SU-DHL-6 (cell line): ENCODE results near the gene TAF13.

Source experiments
- H2AFZ ChIP-seq: fragments of 200-600 bp; sonication (generic); 2 replicates; pipeline ENCODE4 v1.6.1; 2014; ENCODE audit warnings: low read depth, mild to moderate bottlenecking, moderate library complexity, mixed read lengths, antibody characterized with exemption, low read length; ENCODE audit not compliant: severe bottlenecking
- H3F3A ChIP-seq: fragments of 200-600 bp; shearing (Covaris generic); 2 replicates; pipeline ENCODE4 v1.6.0; 2016; ENCODE audit warnings: antibody characterized with exemption, mild to moderate bottlenecking; ENCODE audit not compliant: insufficient read depth
- H3K27ac ChIP-seq: fragments of 200-600 bp; sonication (generic); 2 replicates; pipeline ENCODE4 v1.5.1; 2016; ENCODE audit warnings: low read depth, mild to moderate bottlenecking, low read length, moderate library complexity, mixed read lengths
- H3K27me3 ChIP-seq: fragments of 200-600 bp; sonication (generic), shearing (Covaris generic); 2 replicates; pipeline ENCODE4 v1.6.0; 2014; ENCODE audit warnings: mild to moderate bottlenecking, low read length
- H3K36me3 ChIP-seq: fragments of 200-600 bp; sonication (generic); 2 replicates; pipeline ENCODE4 v1.6.1; 2014; ENCODE audit warnings: mild to moderate bottlenecking, low read length, mixed read lengths
- H3K4me2 ChIP-seq: fragments of 300-600, 200-600 bp; shearing (Covaris generic), sonication (generic); 2 replicates; pipeline ENCODE4 v1.6.0; 2014; ENCODE audit warnings: low read length, low read depth, mild to moderate bottlenecking; ENCODE audit not compliant: poor library complexity, severe bottlenecking
- H3K4me3 ChIP-seq: fragments of 200-600 bp; sonication (generic); 2 replicates; pipeline ENCODE4 v1.5.1; 2014; ENCODE audit warnings: antibody characterized with exemption, low read length, mild to moderate bottlenecking, mixed read lengths; ENCODE audit not compliant: insufficient read depth, poor library complexity, severe bottlenecking
- H3K79me2 ChIP-seq: fragments of 200-600 bp; sonication (generic); 2 replicates; pipeline ENCODE4 v1.6.1; 2014; ENCODE audit warnings: mild to moderate bottlenecking, low read length, moderate library complexity; ENCODE audit not compliant: insufficient read depth
- H3K9ac ChIP-seq: fragments of 200-600 bp; sonication (generic); 2 replicates; pipeline ENCODE4 v1.7.0; 2014; ENCODE audit warnings: mild to moderate bottlenecking, low read length
- H3K9me2 ChIP-seq: fragments of 200-600 bp; sonication (generic); replicated peaks from 2 replicates; pipeline ENCODE4 v1.6.1; 2014; ENCODE audit warnings: low read length; ENCODE audit not compliant: insufficient read depth
- H3K9me3 ChIP-seq: fragments of 200-600 bp; sonication (generic); 2 replicates; pipeline ENCODE4 v1.6.1; 2014; ENCODE audit warnings: low read length, mixed read lengths; ENCODE audit not compliant: insufficient read depth
- H4K20me1 ChIP-seq: fragments of 200-600 bp; sonication (generic); 2 replicates; pipeline ENCODE4 v1.6.1; 2014; ENCODE audit warnings: low read depth, mild to moderate bottlenecking, antibody characterized with exemption, low read length, moderate library complexity, mixed read lengths
- EZH2phosphoT487 ChIP-seq: fragments of 200-600 bp; sonication (generic), shearing (Covaris generic); conservative IDR thresholded peaks from 2 replicates; pipeline ENCODE4 v1.6.1; 2018; ENCODE audit warnings: mild to moderate bottlenecking, antibody characterized with exemption, low read length, moderate library complexity, mixed read lengths
- TF ChIP-seq, protein P1 (sequence below): fragments of 200-600 bp; sonication (generic); IDR thresholded peaks from one replicate; pipeline ENCODE4 v1.5.1; 2017; ENCODE audit warnings: antibody characterized with exemption, mild to moderate bottlenecking, low read length, moderate library complexity; ENCODE audit not compliant: insufficient read depth, poor library complexity, severe bottlenecking

Gene TAF13

DNA sequence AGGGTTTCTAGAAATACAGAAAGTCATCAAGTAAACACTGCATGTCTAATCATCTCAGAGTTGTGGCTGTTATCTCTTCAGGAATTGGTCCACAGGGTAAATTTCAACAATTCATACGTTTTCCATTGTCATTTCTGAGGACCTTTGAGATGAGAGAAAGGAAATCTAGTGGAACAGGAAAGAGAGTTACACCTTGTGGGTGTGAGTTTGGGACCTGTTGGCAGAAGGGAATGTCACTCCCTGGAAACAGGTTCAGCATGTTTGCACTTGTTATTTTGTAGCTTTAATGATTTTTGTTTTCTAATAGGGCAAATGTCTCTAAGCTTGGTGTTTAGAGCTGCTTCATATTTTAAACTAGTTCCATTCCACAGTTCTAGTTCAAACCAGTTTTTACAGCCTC lies 20.3 kb upstream of the TAF13 start:
- Histone ChIP-seq H2AFZ (no peak overlapping the region), H4K20me1 (no peaks in the 10 kb centered on the region), H3K27ac (no peak overlapping the region), H3K9me3 (no peaks in the 10 kb centered on the region), H3K79me2 (peaks cover 31% of the 10 kb centered on the region), H3K4me3 (no peak overlapping the region), H3K9me2 (no peaks in the 10 kb centered on the region), H3F3A (peaks cover 17% of the 10 kb centered on the region), H3K27me3 (no peaks in the 10 kb centered on the region), H3K9ac (no peak overlapping the region), H3K4me2 (no peak overlapping the region), H3K36me3 (peaks cover 3% of the 10 kb centered on the region; the same call in 1 of the 2 replicates)
- TF ChIP-seq, protein P1, sequence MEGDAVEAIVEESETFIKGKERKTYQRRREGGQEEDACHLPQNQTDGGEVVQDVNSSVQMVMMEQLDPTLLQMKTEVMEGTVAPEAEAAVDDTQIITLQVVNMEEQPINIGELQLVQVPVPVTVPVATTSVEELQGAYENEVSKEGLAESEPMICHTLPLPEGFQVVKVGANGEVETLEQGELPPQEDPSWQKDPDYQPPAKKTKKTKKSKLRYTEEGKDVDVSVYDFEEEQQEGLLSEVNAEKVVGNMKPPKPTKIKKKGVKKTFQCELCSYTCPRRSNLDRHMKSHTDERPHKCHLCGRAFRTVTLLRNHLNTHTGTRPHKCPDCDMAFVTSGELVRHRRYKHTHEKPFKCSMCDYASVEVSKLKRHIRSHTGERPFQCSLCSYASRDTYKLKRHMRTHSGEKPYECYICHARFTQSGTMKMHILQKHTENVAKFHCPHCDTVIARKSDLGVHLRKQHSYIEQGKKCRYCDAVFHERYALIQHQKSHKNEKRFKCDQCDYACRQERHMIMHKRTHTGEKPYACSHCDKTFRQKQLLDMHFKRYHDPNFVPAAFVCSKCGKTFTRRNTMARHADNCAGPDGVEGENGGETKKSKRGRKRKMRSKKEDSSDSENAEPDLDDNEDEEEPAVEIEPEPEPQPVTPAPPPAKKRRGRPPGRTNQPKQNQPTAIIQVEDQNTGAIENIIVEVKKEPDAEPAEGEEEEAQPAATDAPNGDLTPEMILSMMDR, result no peak
- TF ChIP-seq EZH2phosphoT487, result no peak

DNA sequence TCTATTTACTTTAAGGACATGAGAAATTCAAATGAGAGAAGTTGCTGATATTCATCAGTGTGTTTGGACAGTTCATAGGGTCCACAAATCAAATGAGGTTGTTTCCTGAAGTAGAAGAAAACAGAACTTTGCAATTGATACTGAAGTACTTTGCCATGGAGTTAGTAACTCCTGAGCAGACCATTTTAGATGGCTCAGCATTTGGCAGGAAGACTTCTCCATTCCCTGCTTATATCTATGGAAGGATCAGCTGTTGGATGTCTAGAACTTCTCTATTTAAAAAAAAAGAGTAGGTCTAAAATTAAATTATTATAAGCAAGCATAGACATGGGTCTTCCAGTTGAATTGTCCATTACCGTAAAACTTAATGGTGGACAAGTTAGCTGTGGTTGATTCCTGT lies 19.8 kb upstream of the TAF13 start:
- Histone ChIP-seq H3F3A (peaks cover 17% of the 10 kb centered on the region), H2AFZ (no peak overlapping the region), H3K27ac (no peak overlapping the region), H3K27me3 (no peaks in the 10 kb centered on the region), H3K9me3 (no peaks in the 10 kb centered on the region), H3K9ac (no peak overlapping the region), H3K9me2 (no peaks in the 10 kb centered on the region), H4K20me1 (no peaks in the 10 kb centered on the region), H3K36me3 (peaks cover 3% of the 10 kb centered on the region; the same call in 1 of the 2 replicates), H3K4me3 (no peak overlapping the region), H3K79me2 (peaks cover 31% of the 10 kb centered on the region), H3K4me2 (no peak overlapping the region)
- TF ChIP-seq, protein P1, result no peak
- TF ChIP-seq EZH2phosphoT487, result no peak

DNA sequence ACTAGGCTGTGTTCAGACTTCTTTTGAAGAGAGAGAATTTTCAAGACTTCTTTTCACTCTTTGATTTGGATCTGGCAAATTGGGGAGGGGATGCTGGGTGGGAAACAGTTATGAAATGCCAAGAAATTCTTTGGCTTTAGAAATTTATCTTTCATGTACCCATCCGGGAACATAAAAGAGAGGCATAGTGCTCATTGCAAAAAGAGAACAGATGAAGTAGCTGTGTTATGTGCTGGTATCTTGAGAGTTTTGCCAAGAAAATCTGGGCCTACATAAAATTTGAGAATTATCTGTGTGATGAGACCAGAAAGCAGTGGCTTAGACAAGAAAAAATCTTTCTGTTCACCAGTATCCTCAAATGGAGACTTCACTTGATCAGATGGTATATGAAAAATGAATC lies 19.1 kb upstream of the TAF13 start:
- Histone ChIP-seq H3K79me2 (peaks cover 30% of the 10 kb centered on the region), H3K9me3 (no peaks in the 10 kb centered on the region), H3K27ac (no peak overlapping the region)

More for the DNA sequence above, 19.1 kb upstream of the TAF13 start:
- H3F3A ChIP-seq, result peaks cover 17% of the 10 kb centered on the region
- H3K4me2 ChIP-seq, result no peak overlapping the region
- no peak overlapping the region for H2AFZ ChIP-seq
- H3K27me3 ChIP-seq, result no peaks in the 10 kb centered on the region
- H3K4me3 ChIP-seq, result no peak overlapping the region
- H3K36me3 ChIP-seq, result peaks cover 3% of the 10 kb centered on the region; the same call in 1 of the 2 replicates
- H4K20me1 ChIP-seq, result no peaks in the 10 kb centered on the region
- TF ChIP-seq, protein P1, result no peak
- no peak for TF ChIP-seq EZH2phosphoT487
- no peak overlapping the region for H3K9ac ChIP-seq
- no peaks in the 10 kb centered on the region for H3K9me2 ChIP-seq
